T-helper 9 cell (primary cell): ENCODE measurements around the gene SIK3.
"Not testable (repeated sequence)": the region's sequence is repeated elsewhere in the genome, so short reads cannot be mapped to it uniquely, and the experiment has no call there.

ENCODE experiments used
- DNase-seq: peaks from one replicate; pipeline ENCODE4 v3.0.0-alpha.2; 2020

The SIK3 gene

DNA sequence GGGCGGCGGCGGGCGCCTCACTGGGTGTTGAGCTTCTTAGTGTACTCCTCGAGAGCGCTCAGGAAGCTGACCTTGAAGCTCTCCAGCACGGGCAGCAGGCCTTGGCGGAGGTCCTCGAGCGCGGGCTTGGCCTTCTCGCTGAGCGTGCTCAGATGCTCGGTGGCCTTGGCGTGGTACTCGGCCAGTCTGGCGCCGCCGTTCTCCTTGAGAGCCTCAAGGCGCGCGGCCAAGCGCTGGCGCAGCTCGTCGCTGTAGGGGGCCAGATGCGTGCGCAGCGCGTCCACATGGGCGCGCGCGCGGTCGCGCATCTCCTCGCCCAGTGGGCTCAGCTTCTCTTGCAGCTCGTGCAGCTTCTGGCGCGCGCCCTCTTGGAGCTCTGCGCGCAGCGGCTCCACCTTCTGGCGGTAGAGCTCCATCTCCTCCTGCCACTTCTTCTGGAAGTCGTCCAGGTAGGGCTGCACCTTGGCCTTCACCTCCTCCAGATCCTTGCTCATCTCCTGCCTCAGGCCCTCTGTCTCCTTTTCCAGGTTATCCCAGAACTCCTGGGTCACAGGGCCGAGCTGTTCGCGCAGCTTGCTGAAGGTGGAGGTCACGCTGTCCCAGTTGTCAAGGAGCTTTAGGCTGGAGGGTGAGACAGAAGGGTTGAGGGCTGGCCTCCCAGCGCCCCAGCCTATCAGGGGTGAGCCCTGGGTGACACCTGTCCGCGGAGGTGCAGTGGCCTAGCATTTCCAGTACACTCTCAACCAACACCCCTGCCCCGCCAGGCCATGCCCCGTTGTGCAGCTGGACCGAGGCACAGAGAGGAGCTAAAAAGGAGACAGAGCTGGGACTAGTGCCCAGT lies 262.2 kb downstream of the SIK3 start:
- DNase-seq, result peak; percentile 60

- DNase-seq, result no peak
Observed at GRCh38 chr11:116835042-116835772, 263.0 kb downstream of the SIK3 start.

GRCh38 chr11:116834535-116835041 lies 263.6 kb downstream of the SIK3 start:
- DNase-seq, result not testable (repeated sequence)

GRCh38 chr11:116833816-116834534 lies 264.3 kb downstream of the SIK3 start:
- DNase-seq, result no peak

DNA sequence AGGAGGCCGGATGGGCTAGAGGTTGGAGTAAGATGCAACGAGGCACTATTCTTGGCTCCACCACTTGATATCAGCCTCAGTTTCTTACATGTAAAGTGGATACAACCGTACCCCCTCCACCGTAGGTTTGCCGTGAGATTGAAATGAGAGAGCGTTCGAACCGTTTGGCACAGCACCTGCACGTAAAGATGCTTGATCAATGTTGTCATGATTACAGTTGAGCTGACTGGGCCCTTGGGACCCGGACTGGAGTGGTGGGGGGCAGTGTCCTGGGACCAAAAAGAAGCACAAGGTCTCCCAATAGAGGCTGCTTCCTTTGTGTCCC lies 264.8 kb downstream of the SIK3 start:
- DNase-seq, result no peak

GRCh38 chr11:116832350-116833290 lies 265.6 kb downstream of the SIK3 start:
- DNase-seq, result no peak

DNA sequence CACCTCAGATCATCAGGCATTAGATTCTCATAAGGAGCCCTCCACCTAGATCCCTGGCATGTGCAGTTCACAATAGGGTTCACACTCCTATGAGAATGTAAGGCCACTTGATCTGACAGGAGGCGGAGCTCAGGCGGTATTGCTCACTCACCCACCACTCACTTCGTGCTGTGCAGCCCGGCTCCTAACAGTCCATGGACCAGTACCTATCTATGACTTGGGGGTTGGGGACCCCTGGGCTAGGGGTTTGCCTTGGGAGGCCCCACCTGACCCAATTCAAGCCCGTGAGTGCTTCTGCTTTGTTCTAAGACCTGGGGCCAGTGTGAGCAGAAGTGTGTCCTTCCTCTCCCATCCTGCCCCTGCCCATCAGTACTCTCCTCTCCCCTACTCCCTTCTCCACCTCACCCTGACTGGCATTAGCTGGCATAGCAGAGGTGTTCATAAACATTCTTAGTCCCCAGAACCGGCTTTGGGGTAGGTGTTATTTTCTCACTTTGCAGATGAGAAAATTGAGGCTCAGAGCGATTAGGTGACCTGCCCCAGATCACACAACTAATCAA lies 266.4 kb downstream of the SIK3 start:
- no peak for DNase-seq

GRCh38 chr11:116830184-116830912 lies 267.9 kb downstream of the SIK3 start:
- DNase-seq, result no peak

GRCh38 chr11:116829525-116830183 lies 268.6 kb downstream of the SIK3 start, which contains the start of gene APOC3:
Gene APOC3, plus strand, starts transcription at chr11:116829907. Its CDS starts 676 bp downstream, at chr11:116830583.
- DNase-seq, result no peak

DNA sequence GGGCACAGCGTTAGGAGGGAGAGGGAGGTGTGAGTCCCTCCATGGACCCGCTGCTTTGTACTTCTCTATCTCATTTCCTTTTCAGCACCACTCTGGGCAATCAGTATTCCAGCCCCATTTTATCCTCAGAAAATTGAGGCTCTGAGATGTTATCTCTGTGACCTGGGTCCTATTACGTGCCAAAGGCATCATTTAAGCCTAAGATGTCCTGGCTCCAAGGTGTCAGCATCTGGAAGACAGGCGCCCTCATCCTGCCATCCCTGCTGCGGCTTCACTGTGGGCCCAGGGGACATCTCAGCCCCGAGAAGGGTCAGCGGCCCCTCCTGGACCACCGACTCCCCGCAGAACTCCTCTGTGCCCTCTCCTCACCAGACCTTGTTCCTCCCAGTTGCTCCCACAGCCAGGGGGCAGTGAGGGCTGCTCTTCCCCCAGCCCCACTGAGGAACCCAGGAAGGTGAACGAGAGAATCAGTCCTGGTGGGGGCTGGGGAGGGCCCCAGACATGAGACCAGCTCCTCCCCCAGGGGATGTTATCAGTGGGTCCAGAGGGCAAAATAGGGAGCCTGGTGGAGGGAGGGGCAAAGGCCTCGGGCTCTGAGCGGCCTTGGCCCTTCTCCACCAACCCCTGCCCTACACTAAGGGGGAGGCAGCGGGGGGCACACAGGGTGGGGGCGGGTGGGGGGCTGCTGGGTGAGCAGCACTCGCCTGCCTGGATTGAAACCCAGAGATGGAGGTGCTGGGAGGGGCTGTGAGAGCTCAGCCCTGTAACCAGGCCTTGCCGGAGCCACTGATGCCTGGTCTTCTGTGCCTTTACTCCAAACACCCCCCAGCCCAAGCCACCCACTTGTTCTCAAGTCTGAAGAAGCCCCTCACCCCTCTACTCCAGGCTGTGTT lies 269.4 kb downstream of the SIK3 start:
- DNase-seq, result no peak

DNA sequence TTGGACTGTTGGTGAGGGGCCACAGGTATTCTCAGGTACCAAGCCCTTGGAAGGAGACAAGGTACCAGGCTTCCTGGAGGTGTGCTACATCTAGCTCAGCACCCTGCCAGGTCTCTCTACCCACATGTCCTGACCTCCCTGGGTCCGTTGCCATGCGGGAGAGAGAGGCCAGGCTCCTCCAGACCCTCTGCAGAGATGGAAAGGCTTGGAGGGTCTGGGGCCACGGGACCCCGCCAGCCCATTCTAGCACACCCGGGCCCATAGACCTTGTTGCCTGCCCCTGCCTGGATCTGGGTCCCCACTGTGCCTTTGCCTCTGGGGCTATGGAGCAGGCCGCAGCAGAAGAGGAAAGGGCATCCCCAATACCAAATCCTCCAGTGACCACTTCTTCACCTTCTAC lies 270.8 kb downstream of the SIK3 start:
- no peak for DNase-seq

DNA sequence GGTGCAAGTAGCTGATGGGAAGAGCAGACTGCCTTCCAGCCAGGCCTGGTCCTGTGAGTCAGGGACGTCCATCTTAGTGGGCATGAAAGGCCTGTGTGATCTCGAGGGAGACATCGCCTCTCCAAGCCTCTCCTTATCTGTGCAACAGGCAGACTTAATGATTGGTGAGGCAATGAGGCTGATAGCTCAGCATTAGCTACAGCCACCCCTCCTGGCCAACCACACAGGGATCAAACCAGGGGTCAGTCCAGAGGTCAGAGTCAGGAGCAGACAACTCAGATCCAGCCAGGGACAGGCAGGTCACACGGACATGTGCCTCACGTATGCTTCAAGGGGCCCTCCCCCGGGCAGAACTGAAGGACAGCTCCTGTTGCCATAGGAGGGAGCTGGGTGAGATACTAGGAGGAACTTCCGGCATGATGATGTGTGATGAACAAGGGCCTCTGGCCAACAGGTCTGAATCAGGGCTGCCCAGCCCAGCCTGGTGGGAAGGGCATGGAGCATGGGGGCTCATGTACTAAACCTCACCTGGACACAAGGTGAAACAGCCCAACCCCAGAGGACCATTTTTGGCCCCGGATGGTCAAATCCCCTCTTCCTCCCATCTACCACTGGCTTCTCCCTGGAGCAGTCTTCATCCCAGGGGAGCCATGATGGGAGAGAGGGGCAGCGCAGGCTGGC lies 271.3 kb downstream of the SIK3 start:
- DNase-seq, result no peak

DNA sequence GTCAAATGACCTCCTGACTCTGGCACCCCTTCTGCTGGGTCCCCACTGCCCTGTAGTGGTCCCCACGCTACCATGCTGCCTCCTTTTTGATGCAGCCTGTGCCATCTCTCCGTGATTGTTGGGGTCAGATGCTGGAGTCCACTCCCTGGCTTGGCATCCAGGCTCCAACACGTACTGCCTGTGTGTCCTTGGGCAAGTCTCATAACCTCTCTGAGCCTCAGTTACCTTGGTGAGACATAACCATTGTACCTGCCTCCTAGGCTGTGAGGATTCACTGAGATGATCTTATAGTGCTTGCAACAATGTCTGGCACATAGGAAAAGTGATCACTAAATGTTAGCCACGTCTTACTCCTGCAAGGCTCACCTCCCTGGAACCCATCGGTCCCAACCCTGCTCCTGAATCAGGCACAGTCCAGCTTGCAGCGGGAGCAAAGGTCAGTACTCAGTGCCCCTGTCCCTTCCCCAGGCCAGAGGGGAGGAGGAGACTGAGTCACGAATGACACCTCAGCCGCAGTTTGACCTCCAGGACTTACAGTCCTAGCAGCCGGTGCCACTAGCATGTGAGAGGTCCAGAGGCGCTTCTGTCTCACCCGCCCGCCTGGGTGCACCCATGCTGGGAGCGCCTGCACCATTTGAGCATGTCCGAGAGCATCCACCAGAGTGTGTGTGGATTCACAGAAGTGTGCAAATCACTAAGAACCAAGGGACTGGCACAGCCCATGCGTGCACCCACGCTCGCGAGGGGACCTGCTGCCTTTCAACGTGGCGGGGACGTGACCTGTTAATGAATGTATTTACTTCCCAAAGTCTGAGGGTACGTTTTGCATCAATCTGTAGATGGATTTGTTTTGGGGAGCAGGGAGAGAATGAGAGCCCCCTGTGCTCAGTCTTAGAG lies 272.1 kb downstream of the SIK3 start:
- DNase-seq, result no peak

- no peak for DNase-seq
Observed at GRCh38 chr11:116825434-116825833, 272.8 kb downstream of the SIK3 start.

DNA sequence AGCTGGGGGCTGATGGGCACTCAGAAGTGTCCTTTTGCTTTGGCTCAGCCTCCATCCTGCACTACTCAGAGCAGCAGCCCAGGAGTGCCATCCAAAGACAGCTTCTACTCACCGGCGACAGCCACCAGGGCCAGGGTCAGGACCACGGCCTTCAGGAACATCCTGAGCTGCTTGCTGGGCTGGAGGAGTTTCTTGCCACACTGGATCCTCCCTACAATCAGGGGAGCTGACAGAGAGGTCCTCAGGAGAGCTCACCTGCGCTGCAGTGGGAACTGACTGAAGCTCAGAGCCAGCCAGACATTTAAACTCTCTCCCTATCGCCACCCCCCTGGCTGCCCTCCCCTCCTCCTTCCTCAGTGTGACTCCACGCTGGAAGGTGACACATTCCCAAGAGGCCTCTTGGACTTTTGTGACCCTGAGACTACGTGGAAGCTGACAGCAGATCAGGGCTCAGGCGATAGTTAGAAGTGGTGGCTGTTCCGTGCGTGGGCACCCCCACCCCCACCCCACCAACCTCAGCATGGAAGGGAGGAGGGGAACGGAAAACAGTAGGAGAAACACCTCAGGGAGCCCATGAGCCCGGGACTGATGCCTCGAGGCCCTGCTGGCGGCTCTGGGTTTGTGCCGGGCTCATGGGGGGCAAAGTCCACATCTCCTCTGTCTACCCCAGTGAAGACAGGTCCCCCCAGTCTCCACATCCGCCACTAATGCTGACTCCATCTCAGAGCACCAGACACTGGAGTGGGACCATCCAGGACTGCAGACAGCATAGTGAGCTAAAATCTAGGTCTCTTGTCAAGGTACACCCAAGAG lies 275.0 kb downstream of the SIK3 start, which contains the start of gene APOA4:
Gene APOA4, minus strand, starts transcription at position 274 of the 813 bp plus-strand sequence. Its CDS starts 113 bp downstream, at position 161.
- no peak for DNase-seq

DNA sequence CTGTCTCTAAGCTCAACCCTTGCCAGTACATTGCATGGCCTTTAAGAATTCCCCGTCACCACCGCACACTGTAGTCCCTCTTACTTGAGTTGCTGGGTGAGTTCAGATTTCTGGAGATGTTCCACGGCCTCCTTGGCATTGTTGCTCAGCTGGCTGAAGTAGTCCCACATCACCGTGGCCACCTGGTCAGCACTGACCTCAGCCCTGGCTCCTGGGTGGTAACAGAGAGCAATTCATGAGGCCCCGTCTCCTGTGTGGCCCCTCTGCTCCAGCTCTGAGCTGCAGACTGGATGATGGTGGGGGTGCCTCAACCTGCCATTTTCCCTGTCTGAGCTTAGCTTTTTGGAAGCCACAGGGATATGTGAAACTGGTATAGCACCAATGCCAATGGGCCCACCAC lies 275.7 kb downstream of the SIK3 start:
- DNase-seq, result no peak
